ENCODE data around the gene PACS2.

PACS2 gene

GRCh38 chr14:105322791-105323556 lies 8.4 kb downstream of the PACS2 start:
- Histone ChIP-seq H3K4me3 (ENCODE audit: low read depth, low read length) (no peak overlapping the region), H3K9me3 (ENCODE audit: severe bottlenecking) (no peaks in the 10 kb centered on the region), H3K27ac (no peak overlapping the region), H3K27me3 (ENCODE audit: insufficient read depth, low read depth, severe bottlenecking) (no peaks in the 10 kb centered on the region), H3K36me3 (no peaks in the 10 kb centered on the region; the same call in 1 of the 2 replicates)
- TF ChIP-seq, protein P1, sequence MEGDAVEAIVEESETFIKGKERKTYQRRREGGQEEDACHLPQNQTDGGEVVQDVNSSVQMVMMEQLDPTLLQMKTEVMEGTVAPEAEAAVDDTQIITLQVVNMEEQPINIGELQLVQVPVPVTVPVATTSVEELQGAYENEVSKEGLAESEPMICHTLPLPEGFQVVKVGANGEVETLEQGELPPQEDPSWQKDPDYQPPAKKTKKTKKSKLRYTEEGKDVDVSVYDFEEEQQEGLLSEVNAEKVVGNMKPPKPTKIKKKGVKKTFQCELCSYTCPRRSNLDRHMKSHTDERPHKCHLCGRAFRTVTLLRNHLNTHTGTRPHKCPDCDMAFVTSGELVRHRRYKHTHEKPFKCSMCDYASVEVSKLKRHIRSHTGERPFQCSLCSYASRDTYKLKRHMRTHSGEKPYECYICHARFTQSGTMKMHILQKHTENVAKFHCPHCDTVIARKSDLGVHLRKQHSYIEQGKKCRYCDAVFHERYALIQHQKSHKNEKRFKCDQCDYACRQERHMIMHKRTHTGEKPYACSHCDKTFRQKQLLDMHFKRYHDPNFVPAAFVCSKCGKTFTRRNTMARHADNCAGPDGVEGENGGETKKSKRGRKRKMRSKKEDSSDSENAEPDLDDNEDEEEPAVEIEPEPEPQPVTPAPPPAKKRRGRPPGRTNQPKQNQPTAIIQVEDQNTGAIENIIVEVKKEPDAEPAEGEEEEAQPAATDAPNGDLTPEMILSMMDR (IDR thresholded peaks at IDR 0.05; ENCODE audit: low read depth, low read length): no peak
- DNase-seq: no peak

DNA sequence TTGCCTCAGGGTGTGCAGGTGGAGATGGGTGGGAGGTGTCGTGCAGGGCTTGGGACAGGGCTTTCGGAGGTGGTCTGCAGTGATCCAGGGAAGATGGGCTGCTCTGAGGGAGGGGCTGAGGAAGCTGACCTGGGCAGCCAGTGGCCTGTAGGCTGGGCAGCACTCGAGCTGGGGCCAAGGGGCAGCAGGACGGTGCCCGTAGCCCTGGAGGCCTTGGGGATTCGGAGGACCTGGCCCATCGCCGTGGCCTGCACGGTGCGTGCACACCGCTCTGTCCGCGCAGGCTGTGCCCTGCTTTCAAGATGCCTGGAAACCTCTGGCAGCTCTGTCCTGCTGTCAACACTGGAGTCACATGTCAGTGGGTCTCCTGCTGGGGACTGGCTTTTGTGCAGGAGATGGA lies 9.1 kb downstream of the PACS2 start:
- TF ChIP-seq, protein P1 (IDR thresholded peaks at IDR 0.05; ENCODE audit: low read depth, low read length): no peak
- Histone ChIP-seq H3K4me3 (ENCODE audit: low read depth, low read length) (no peak overlapping the region), H3K27me3 (ENCODE audit: insufficient read depth, low read depth, severe bottlenecking) (no peaks in the 10 kb centered on the region), H3K27ac (no peak overlapping the region), H3K36me3 (no peaks in the 10 kb centered on the region; the same call in 1 of the 2 replicates), H3K9me3 (ENCODE audit: severe bottlenecking) (no peaks in the 10 kb centered on the region)
- no peak for DNase-seq

- H3K4me3 ChIP-seq (ENCODE audit: low read depth, low read length): no peak overlapping the region
- peak overlapping the region; percentile 38; the same call in 1 of the 2 replicates for H3K27ac ChIP-seq
- H3K36me3 ChIP-seq: no peaks in the 10 kb centered on the region; the same call in 1 of the 2 replicates
- no peaks in the 10 kb centered on the region for H3K27me3 ChIP-seq (ENCODE audit: insufficient read depth, low read depth, severe bottlenecking)
- TF ChIP-seq, protein P1 (IDR thresholded peaks at IDR 0.05; ENCODE audit: low read depth, low read length): no peak
- peak; percentile 68 for DNase-seq
- H3K9me3 ChIP-seq (ENCODE audit: severe bottlenecking): no peaks in the 10 kb centered on the region
These were observed 9.7 kb downstream of the PACS2 start for GRCh38 chr14:105324080-105324778.

DNA sequence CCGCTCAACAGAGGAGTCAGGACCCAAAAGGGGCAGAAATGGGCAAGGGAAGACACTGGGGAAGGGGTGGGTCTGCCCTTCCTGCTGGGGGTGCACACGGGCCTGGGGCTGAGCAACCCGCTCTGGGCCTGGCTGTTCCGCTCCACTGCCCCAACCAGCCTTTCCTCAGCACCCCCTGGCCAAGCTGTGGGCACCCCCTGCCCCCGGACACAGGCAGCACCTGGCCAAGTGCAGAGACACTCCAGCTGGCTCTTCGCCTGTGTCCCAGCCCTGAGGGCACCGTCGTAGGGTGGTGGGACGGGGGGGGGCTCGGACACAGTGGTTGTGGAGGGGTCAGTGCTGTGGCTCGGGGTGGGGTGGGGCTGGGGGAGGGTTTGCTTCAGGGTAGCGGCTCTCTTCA lies 10.3 kb downstream of the PACS2 start:
- H3K4me3 ChIP-seq (ENCODE audit: low read depth, low read length): no peak overlapping the region
- TF ChIP-seq, protein P1 (IDR thresholded peaks at IDR 0.05; ENCODE audit: low read depth, low read length): no peak
- H3K27me3 ChIP-seq (ENCODE audit: insufficient read depth, low read depth, severe bottlenecking): no peaks in the 10 kb centered on the region
- no peaks in the 10 kb centered on the region for H3K9me3 ChIP-seq (ENCODE audit: severe bottlenecking)
- DNase-seq: no peak
- peak overlapping the region; percentile 38; the same call in 1 of the 2 replicates for H3K27ac ChIP-seq
- H3K36me3 ChIP-seq: no peaks in the 10 kb centered on the region; the same call in 1 of the 2 replicates

DNA sequence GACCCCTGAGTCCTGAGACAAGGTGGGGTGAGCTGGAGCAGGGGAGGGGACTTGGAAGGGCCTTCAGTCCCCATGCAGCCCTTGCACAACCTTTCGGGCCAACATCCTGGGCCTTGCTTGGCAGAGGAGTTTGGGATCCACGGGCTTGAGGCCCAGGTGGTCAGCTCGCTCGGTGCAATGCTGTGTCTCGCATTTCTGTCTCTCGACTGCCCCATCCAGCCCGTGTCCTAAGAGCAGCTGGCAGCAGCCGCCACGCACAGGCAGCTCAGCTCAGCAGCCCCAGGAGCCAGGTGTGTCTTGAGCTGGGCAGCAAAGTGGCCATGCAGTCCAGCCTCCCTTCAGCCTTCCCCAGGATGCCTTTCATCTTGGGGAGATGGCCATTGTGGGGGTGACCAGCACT lies 10.8 kb downstream of the PACS2 start:
- H3K9me3 ChIP-seq (ENCODE audit: severe bottlenecking): no peaks in the 10 kb centered on the region
- H3K4me3 ChIP-seq (ENCODE audit: low read depth, low read length): no peak overlapping the region
- no peaks in the 10 kb centered on the region; the same call in 1 of the 2 replicates for H3K36me3 ChIP-seq
- H3K27me3 ChIP-seq (ENCODE audit: insufficient read depth, low read depth, severe bottlenecking): no peaks in the 10 kb centered on the region
- DNase-seq: no peak
- H3K27ac ChIP-seq: no peak overlapping the region
- TF ChIP-seq, protein P1 (IDR thresholded peaks at IDR 0.05; ENCODE audit: low read depth, low read length): no peak
